HepG2 (cell line): ENCODE measurements around the gene ZDHHC11. TPM values are rescaled to one million over a fixed set of nuclear protein-coding genes. Genes with fewer than 3 reads are reported as not detected.

Experiments used
- DNMT3B ChIP-seq: conservative IDR thresholded peaks from 2 replicates; pipeline ENCODE4 v1.6.1; 2016; ENCODE audit warnings: missing biosample characterization, control low read depth
- EEA1 ChIP-seq: sonication (generic); formaldehyde crosslinking; IDR thresholded peaks from 2 replicates; pipeline ENCODE4 v1.5.1; 2020; ENCODE audit warnings: mild to moderate bottlenecking, missing genetic modification reagents, borderline replicate concordance
- GATA4 ChIP-seq: sonication (generic); IDR thresholded peaks from 2 replicates; pipeline ENCODE4 v1.6.1; 2016; ENCODE audit warnings: antibody characterized with exemption, low read depth, borderline replicate concordance
- NFYB ChIP-seq: sonication (generic); formaldehyde crosslinking; IDR thresholded peaks from 2 replicates; pipeline ENCODE4 v1.4.0; 2020; ENCODE audit warnings: missing genetic modification reagents
- NRL ChIP-seq: sonication (generic); formaldehyde crosslinking; IDR thresholded peaks from 2 replicates; pipeline ENCODE4 v1.5.0; 2020; ENCODE audit warnings: missing genetic modification reagents, mild to moderate bottlenecking, moderate library complexity, borderline replicate concordance
- PHB2 ChIP-seq: fragments of 450-650 bp; IDR thresholded peaks from 2 replicates; pipeline ENCODE4 v1.6.1; 2018; ENCODE audit not compliant: partially characterized antibody
- SP1 ChIP-seq, 2 experiments: fragments of 450-650 bp in 1 of 2; sonication (generic) in 1 of 2; formaldehyde crosslinking in 1 of 2; IDR thresholded peaks; 2 replicates each; pipeline versions ENCODE4 v1.4.0 to v1.6.1; 2016 to 2020; ENCODE audit warnings: missing genetic modification reagents in 1 of 2
- TBX2 ChIP-seq: sonication (generic); formaldehyde crosslinking; IDR thresholded peaks from 2 replicates; pipeline ENCODE4 v1.5.0; 2020; ENCODE audit warnings: missing genetic modification reagents, mild to moderate bottlenecking, borderline replicate concordance
- ZNF121 ChIP-seq: sonication (generic); formaldehyde crosslinking; IDR thresholded peaks from 2 replicates; pipeline ENCODE4 v1.5.0; 2020; ENCODE audit warnings: mild to moderate bottlenecking, missing genetic modification reagents
- ZNF3 ChIP-seq: IDR thresholded peaks from 2 replicates; pipeline ENCODE4 v1.7.0; 2017; ENCODE audit warnings: inconsistent platforms
- ZNF329 ChIP-seq: sonication (generic); formaldehyde crosslinking; IDR thresholded peaks from 2 replicates; pipeline ENCODE4 v1.9.0; 2021; ENCODE audit warnings: low read depth, mild to moderate bottlenecking, missing genetic modification reagents
- ZNF563 ChIP-seq: sonication (generic); formaldehyde crosslinking; IDR thresholded peaks from 2 replicates; pipeline ENCODE4 v1.8.0; 2022; ENCODE audit warnings: mild to moderate bottlenecking, moderate library complexity, missing genetic modification reagents
- ZNF720 ChIP-seq: sonication (generic); formaldehyde crosslinking; IDR thresholded peaks from 2 replicates; pipeline ENCODE4 v1.4.0; 2020; ENCODE audit warnings: missing genetic modification reagents
- ZNF737 ChIP-seq: sonication (generic); formaldehyde crosslinking; IDR thresholded peaks from 2 replicates; pipeline ENCODE4 v1.5.0; 2020; ENCODE audit warnings: missing genetic modification reagents, mild to moderate bottlenecking, borderline replicate concordance
- ZSCAN22 ChIP-seq: sonication (generic); formaldehyde crosslinking; IDR thresholded peaks from 2 replicates; pipeline ENCODE4 v1.4.0; 2020; ENCODE audit warnings: mild to moderate bottlenecking, missing genetic modification reagents
- polyA plus RNA-seq, 8 experiments: library from polyadenylated mRNA; depleted of rRNA in 3 of 8; stranded (reverse) in 7 of 8; unstranded in 1 of 8; fragments of >200 nt; fragmentation: Illumina TruSeq in 4 of 8; extraction: Trizol in 4 of 8; gene quantifications; 2 replicates each; pipeline versions ENCODE4 v1.2.1 to v1.2.3, GENCODE V29; 2011 to 2016; ENCODE audit warnings: low read depth in 4 of 8, missing spikeins in 1 of 8, mixed read lengths in 1 of 8; ENCODE audit not compliant: insufficient read depth in 1 of 8
- total RNA-seq, 5 experiments: library from RNA; depleted of rRNA; stranded (reverse); fragments of >200 nt; fragmentation: Illumina TruSeq; extraction: Trizol; gene quantifications; 2 replicates each; pipeline ENCODE4 v1.2.3, GENCODE V29; 2016; ENCODE audit warnings: low read depth in 1 of 5
- TF ChIP-seq, protein P1 (sequence below): IDR thresholded peaks from 2 replicates; pipeline ENCODE4 v1.6.1; 2016; ENCODE audit warnings: missing compliant biosample characterization, missing genetic modification reagents, borderline replicate concordance
- TF ChIP-seq, protein P2 (sequence below): sonication (generic); formaldehyde crosslinking; IDR thresholded peaks from 2 replicates; pipeline ENCODE4 v1.4.0; 2020; ENCODE audit warnings: mild to moderate bottlenecking, low read depth, missing genetic modification reagents
- TF ChIP-seq, protein P3 (sequence below): sonication (generic); formaldehyde crosslinking; IDR thresholded peaks from 2 replicates; pipeline ENCODE4 v1.4.0; 2020; ENCODE audit warnings: missing genetic modification reagents, low read depth, mild to moderate bottlenecking, borderline replicate concordance
- TF ChIP-seq, protein P4 (sequence below): IDR thresholded peaks from 2 replicates; pipeline ENCODE4 v1.6.1; 2016
- TF ChIP-seq, protein P5 (sequence below): sonication (generic); formaldehyde crosslinking; IDR thresholded peaks from 2 replicates; pipeline ENCODE4 v1.4.0; 2020; ENCODE audit warnings: mild to moderate bottlenecking, missing genetic modification reagents
- TF ChIP-seq, protein P6 (sequence below): IDR thresholded peaks from 2 replicates; pipeline ENCODE4 v1.6.1; 2016; ENCODE audit warnings: missing genetic modification reagents, missing compliant biosample characterization
- TF ChIP-seq, protein P7 (sequence below): sonication (generic); formaldehyde crosslinking; IDR thresholded peaks from 2 replicates; pipeline ENCODE4 v1.5.0; 2020; ENCODE audit warnings: missing genetic modification reagents, mild to moderate bottlenecking, borderline replicate concordance
- TF ChIP-seq, protein P8 (sequence below): sonication (generic); formaldehyde crosslinking; IDR thresholded peaks from 2 replicates; pipeline ENCODE4 v1.4.0; 2020; ENCODE audit warnings: missing genetic modification reagents

Gene ZDHHC11
- total and polyA plus RNA-seq, 2 of the 13 experiments (the other 11 are each of a cell fraction or from before 2014, with no cell fraction given): 2.1 to 4.0 TPM

DNA sequence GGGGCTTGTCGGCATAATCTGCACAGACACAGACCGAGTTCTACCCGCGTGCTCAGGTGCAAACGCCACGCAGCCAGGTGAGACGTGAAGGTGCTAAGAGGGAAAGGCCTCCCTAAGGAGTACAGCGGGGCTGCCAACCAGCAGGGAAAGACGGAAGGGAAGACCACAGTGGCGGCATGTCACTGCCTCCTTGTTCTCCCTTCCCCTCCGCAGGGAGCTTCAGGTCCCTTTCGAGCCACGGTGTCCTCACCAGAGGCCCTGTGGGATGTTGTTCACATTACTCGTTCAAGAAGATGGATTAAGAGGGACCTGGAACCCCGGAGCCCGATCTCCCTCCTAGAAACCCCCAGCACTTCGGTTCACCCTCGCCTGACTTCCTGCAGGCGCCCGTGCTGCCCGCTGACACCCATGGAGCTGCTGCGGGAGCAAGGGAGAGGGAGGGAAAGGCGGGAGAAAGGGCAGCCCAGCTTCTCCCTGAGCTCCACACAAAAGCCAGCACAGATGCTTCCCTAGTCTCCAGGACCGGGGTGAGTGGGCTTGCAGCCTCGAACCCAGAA, 41.1 kb upstream of the ZDHHC11 start (continued):
- TF ChIP-seq, protein P1, sequence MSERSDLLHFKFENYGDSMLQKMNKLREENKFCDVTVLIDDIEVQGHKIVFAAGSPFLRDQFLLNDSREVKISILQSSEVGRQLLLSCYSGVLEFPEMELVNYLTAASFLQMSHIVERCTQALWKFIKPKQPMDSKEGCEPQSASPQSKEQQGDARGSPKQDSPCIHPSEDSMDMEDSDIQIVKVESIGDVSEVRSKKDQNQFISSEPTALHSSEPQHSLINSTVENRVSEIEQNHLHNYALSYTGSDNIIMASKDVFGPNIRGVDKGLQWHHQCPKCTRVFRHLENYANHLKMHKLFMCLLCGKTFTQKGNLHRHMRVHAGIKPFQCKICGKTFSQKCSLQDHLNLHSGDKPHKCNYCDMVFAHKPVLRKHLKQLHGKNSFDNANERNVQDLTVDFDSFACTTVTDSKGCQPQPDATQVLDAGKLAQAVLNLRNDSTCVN (CRISPR knock-in tag): no peak
- TF ChIP-seq, protein P2, sequence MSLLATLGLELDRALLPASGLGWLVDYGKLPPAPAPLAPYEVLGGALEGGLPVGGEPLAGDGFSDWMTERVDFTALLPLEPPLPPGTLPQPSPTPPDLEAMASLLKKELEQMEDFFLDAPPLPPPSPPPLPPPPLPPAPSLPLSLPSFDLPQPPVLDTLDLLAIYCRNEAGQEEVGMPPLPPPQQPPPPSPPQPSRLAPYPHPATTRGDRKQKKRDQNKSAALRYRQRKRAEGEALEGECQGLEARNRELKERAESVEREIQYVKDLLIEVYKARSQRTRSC (CRISPR knock-in tag): no peak
- TF ChIP-seq, protein P3, sequence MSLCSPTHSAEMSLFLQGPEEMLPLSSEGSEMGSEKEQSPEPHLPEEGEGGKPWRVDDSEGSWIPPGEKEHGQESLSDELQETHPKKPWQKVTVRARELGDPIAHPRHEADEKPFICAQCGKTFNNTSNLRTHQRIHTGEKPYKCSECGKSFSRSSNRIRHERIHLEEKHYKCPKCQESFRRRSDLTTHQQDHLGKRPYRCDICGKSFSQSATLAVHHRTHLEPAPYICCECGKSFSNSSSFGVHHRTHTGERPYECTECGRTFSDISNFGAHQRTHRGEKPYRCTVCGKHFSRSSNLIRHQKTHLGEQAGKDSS (CRISPR knock-in tag): 0 out of 2 replicates have a peak, but pooled peaks have one; percentile 1
- TF ChIP-seq, protein P4, sequence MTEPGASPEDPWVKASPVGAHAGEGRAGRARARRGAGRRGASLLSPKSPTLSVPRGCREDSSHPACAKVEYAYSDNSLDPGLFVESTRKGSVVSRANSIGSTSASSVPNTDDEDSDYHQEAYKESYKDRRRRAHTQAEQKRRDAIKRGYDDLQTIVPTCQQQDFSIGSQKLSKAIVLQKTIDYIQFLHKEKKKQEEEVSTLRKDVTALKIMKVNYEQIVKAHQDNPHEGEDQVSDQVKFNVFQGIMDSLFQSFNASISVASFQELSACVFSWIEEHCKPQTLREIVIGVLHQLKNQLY: no peak
- TF ChIP-seq ZNF329 (CRISPR knock-in tag) (no peak), EEA1 (no peak; the same call in 1 of the 2 replicates), ZNF563 (CRISPR knock-in tag) (no peak), NRL (CRISPR knock-in tag) (peak; percentile 14; the same call in 1 of the 2 replicates), GATA4 (no peak), PHB2 (no peak), ZNF737 (CRISPR knock-in tag) (no peak), NFYB (CRISPR knock-in tag) (no peak), ZNF720 (CRISPR knock-in tag) (no peak), SP1 (IDR thresholded peaks at IDR 0.05) (no peak), SP1 (CRISPR knock-in tag; IDR thresholded peaks at IDR 0.05) (no peak), ZSCAN22 (no peak), TBX2 (no peak), ZNF121 (CRISPR knock-in tag) (no peak), ZNF3 (CRISPR knock-in tag) (no peak), DNMT3B (CRISPR knock-in tag) (no peak)
- TF ChIP-seq, protein P5, sequence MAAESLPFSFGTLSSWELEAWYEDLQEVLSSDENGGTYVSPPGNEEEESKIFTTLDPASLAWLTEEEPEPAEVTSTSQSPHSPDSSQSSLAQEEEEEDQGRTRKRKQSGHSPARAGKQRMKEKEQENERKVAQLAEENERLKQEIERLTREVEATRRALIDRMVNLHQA (CRISPR knock-in tag): no peak
- TF ChIP-seq, protein P6, sequence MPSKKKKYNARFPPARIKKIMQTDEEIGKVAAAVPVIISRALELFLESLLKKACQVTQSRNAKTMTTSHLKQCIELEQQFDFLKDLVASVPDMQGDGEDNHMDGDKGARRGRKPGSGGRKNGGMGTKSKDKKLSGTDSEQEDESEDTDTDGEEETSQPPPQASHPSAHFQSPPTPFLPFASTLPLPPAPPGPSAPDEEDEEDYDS (CRISPR knock-in tag): no peak
- TF ChIP-seq, protein P7, sequence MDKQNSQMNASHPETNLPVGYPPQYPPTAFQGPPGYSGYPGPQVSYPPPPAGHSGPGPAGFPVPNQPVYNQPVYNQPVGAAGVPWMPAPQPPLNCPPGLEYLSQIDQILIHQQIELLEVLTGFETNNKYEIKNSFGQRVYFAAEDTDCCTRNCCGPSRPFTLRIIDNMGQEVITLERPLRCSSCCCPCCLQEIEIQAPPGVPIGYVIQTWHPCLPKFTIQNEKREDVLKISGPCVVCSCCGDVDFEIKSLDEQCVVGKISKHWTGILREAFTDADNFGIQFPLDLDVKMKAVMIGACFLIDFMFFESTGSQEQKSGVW (CRISPR knock-in tag): no peak
- TF ChIP-seq, protein P8, sequence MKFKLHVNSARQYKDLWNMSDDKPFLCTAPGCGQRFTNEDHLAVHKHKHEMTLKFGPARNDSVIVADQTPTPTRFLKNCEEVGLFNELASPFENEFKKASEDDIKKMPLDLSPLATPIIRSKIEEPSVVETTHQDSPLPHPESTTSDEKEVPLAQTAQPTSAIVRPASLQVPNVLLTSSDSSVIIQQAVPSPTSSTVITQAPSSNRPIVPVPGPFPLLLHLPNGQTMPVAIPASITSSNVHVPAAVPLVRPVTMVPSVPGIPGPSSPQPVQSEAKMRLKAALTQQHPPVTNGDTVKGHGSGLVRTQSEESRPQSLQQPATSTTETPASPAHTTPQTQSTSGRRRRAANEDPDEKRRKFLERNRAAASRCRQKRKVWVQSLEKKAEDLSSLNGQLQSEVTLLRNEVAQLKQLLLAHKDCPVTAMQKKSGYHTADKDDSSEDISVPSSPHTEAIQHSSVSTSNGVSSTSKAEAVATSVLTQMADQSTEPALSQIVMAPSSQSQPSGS: no peak
